Measurements from ENCODE around the gene CYP4F11. TPM values are rescaled to one million over a fixed set of nuclear protein-coding genes. Genes with fewer than 3 reads are reported as not detected.

The CYP4F11 gene
- total RNA-seq, 1 donor from 2014 or later: not detected

GRCh38 chr19:15945301-15945700, 11.0 kb upstream of the CYP4F11 start:
- Mint-ChIP-seq H3K9me3 (ENCODE audit: low read depth) (peaks cover 31% of the 10 kb centered on the region), H3K27ac (ENCODE audit: unreplicated experiment) (no peak overlapping the region)

GRCh38 chr19:15944401-15944800, 10.1 kb upstream of the CYP4F11 start:
- H3K4me3 Mint-ChIP-seq (ENCODE audit: unreplicated experiment): no peak overlapping the region
- no peaks in the 10 kb centered on the region for H3K27me3 Mint-ChIP-seq (ENCODE audit: low read depth)
- H3K36me3 Mint-ChIP-seq (ENCODE audit: low read depth): peaks cover 4% of the 10 kb centered on the region
- no peaks in the 10 kb centered on the region for H3K4me1 Mint-ChIP-seq (ENCODE audit: low read depth)
- no peak for DNase-seq (ENCODE audit: low spot score)
- TF ChIP-seq CTCF (IDR thresholded peaks at IDR 0.05): no peak
- peaks cover 27% of the 10 kb centered on the region for H3K9me3 Mint-ChIP-seq (ENCODE audit: low read depth)
- H3K27ac Mint-ChIP-seq (ENCODE audit: unreplicated experiment): no peak overlapping the region

More at GRCh38 chr19:15945301-15945700, 11.0 kb upstream of the CYP4F11 start:
- Mint-ChIP-seq H3K4me1 (ENCODE audit: low read depth) (no peaks in the 10 kb centered on the region), H3K36me3 (ENCODE audit: low read depth) (peaks cover 4% of the 10 kb centered on the region), H3K4me3 (ENCODE audit: unreplicated experiment) (no peak overlapping the region), H3K27me3 (ENCODE audit: low read depth) (no peaks in the 10 kb centered on the region)
- no peak for DNase-seq (ENCODE audit: low spot score)
- no peak for TF ChIP-seq CTCF (IDR thresholded peaks at IDR 0.05)

GRCh38 chr19:15937771-15938170, 3.4 kb upstream of the CYP4F11 start:
- H3K36me3 Mint-ChIP-seq (ENCODE audit: low read depth): no peaks in the 10 kb centered on the region
- peaks cover 11% of the 10 kb centered on the region for H3K9me3 Mint-ChIP-seq (ENCODE audit: low read depth)
- H3K27me3 Mint-ChIP-seq (ENCODE audit: low read depth): no peaks in the 10 kb centered on the region
- no peak overlapping the region for H3K27ac Mint-ChIP-seq (ENCODE audit: unreplicated experiment)
- no peak overlapping the region for H3K4me3 Mint-ChIP-seq (ENCODE audit: unreplicated experiment)
- no peak for DNase-seq (ENCODE audit: low spot score)
- TF ChIP-seq CTCF (IDR thresholded peaks at IDR 0.05): no peak
- no peaks in the 10 kb centered on the region for H3K4me1 Mint-ChIP-seq (ENCODE audit: low read depth)

GRCh38 chr19:15936950-15937349, 2.6 kb upstream of the CYP4F11 start:
- DNase-seq (ENCODE audit: low spot score): no peak
- Mint-ChIP-seq H3K27ac (ENCODE audit: unreplicated experiment) (no peak overlapping the region), H3K4me3 (ENCODE audit: unreplicated experiment) (no peak overlapping the region), H3K4me1 (ENCODE audit: low read depth) (no peaks in the 10 kb centered on the region), H3K9me3 (ENCODE audit: low read depth) (peaks cover 8% of the 10 kb centered on the region), H3K27me3 (ENCODE audit: low read depth) (no peaks in the 10 kb centered on the region), H3K36me3 (ENCODE audit: low read depth) (no peaks in the 10 kb centered on the region)
- no peak for TF ChIP-seq CTCF (IDR thresholded peaks at IDR 0.05)

- Mint-ChIP-seq H3K4me1 (ENCODE audit: low read depth) (no peaks in the 10 kb centered on the region), H3K4me3 (ENCODE audit: unreplicated experiment) (no peak overlapping the region), H3K9me3 (ENCODE audit: low read depth) (peaks cover 10% of the 10 kb centered on the region), H3K36me3 (ENCODE audit: low read depth) (no peaks in the 10 kb centered on the region), H3K27me3 (ENCODE audit: low read depth) (no peaks in the 10 kb centered on the region), H3K27ac (ENCODE audit: unreplicated experiment) (no peak overlapping the region)
- TF ChIP-seq CTCF (IDR thresholded peaks at IDR 0.05): no peak
- DNase-seq (ENCODE audit: low spot score): no peak
Measured at GRCh38 chr19:15936173-15936572, 1.8 kb upstream of the CYP4F11 start.

Data from chondrocyte (in vitro differentiated cells).